Measurements from ENCODE around the gene ANKDD1A.

ANKDD1A gene

GRCh38 chr15:64969401-64969800, 57.7 kb downstream of the ANKDD1A start:
- DNase-seq (ENCODE audit: low read depth): no peak

DNA sequence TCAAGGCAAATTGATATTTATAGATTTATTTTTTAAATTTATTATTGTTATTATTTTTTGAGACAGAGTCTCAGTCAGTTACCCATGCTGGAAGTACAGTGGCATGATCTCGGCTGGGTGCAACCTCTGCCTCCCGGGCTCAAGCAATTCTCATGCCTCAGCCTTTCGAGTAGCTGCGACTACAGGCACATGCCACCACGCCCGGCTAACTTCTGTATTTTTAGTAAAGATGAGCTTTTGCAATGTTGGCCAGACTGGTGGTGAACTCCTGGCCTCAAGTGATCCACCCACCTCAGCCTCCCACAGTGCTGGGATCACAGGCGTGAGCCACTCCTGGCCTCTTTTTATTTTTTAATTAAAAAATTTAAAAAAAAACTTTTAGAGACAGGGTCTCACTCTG, 59.0 kb downstream of the ANKDD1A start:
- no peak for DNase-seq (ENCODE audit: low read depth)

- DNase-seq (ENCODE audit: low read depth): peak; percentile 26
These were observed 63.7 kb downstream of the ANKDD1A start for GRCh38 chr15:64975390-64975789.

DNA sequence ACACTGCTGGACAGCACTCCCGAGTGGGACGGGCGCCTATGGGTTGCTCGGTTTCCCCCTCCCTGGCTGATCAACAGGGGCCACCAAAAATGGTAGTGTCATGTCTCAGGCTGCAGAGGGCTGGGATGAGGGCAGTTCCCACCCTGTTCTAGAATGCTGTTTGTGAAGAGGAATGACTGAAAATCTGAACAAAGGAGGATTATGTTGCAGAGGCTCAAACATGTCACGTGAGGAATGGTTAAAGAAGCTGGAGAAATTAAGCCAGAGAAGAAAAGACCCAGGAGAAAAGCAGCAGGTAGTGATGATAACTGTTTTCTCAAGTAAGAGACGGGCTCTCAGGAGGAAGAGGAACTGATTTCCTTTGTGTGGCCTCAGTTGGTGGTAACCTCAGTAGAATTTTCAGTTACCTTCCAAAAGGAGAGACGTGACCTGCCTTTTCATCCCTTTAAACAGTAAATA, 67.6 kb downstream of the ANKDD1A start:
- no peak for DNase-seq (ENCODE audit: low read depth)

- no peak for DNase-seq (ENCODE audit: low read depth)
These were observed 70.2 kb downstream of the ANKDD1A start for GRCh38 chr15:64981812-64982431.

DNA sequence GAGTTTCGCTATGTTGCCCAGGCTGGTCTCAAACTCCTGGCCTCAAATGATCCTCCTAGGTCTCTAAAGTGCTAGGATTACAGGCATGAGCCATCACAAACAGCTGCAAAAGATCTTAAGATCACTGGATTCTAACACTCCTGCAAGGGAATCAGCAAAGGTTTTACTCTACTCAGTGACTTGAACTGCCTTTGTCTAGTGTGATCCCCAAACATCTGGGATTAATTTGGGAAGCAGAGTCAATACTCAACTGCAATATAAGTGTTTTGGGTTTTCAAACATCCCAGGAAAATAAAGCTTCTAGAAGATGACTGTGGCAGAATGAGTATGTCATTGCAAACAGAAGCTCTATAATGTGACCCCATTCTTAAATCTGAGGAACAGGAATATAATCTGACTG, 70.8 kb downstream of the ANKDD1A start:
- DNase-seq (ENCODE audit: low read depth): no peak

GRCh38 chr15:64985366-64986033, 73.8 kb downstream of the ANKDD1A start:
- peak; percentile 59 for DNase-seq (ENCODE audit: low read depth)

GRCh38 chr15:64987136-64987535, 75.4 kb downstream of the ANKDD1A start:
- no peak for DNase-seq (ENCODE audit: low read depth)

GRCh38 chr15:64989416-64990167, 77.9 kb downstream of the ANKDD1A start, which contains the start of gene SPG21:
Gene SPG21 (minus strand): TSS chr15:64989914. CDS start chr15:64983569, 6,345 bp downstream.
- peak; percentile 95 for DNase-seq (ENCODE audit: low read depth)

- DNase-seq (ENCODE audit: low read depth): no peak
These were observed 78.4 kb downstream of the ANKDD1A start for GRCh38 chr15:64990168-64990470.

DNA sequence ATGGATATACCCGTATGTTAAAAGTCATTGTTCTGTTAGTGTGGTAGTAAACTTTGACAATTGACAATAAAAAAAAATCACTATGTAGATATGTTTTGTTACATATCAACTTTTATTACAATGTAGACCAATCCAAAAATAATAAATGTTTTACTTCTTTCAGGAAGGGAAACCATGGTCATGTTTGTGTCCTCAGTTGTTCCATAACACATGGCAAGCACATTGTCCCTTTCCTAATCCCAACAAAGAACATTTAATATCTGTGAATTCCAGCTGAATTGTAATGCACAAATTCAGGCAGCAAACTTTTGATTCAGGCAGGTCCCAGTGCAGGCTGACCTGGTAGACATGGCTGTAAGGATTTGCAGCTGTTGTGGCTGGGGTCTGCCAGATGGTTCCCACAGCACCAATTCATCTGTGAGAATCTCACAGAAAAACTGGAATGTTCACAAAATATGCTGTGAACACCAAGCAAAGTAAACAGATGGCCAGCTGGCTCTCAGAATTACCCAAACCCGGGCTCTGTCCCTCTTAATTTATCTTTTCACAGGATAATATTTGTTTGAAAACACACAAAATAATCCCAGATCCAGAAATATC, 79.9 kb downstream of the ANKDD1A start:
- no peak for DNase-seq (ENCODE audit: low read depth)

DNA sequence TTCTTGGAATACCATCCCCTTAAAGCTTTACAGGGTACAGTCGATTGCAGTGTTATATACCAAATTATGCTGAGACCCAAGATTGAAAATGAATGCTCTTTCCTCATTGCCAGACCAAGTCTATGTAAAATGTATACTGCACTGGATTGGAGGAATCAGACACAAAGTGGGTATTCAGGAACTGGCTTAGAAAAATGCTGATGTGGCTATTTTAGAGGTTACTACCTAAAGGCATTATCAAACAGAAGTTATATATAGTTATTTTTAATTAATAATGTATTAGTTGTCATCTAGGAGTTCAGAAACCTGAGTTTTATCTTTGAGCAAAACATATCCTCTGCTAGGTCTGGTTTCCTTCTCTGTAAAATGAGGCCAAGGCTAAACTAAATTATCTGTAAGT, 81.6 kb downstream of the ANKDD1A start:
- DNase-seq (ENCODE audit: low read depth): no peak

GRCh38 chr15:64997066-64997465, 85.4 kb downstream of the ANKDD1A start:
- no peak for DNase-seq (ENCODE audit: low read depth)

GRCh38 chr15:64997745-64998375, 86.2 kb downstream of the ANKDD1A start:
- no peak for DNase-seq (ENCODE audit: low read depth)

DNA sequence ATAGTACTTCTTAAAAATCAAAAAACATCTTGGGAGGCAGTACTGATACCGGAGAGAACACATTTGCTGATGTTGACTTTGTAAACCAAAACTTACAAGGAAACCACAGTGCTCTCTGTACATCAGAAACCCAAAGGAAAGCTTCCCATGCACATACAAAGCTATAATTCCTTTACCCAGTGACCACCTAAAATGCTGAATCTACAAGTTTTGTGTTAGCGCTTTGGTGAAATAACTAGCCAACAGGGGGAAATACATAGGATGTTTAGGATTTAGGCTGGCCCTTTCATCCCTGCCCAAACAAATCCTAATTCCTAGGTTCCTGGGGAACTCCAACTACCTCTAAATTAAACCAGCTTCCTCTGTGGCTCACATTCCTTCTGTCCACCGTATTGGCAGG, 93.3 kb downstream of the ANKDD1A start:
- DNase-seq (ENCODE audit: low read depth): no peak

GRCh38 chr15:65006876-65007275, 95.2 kb downstream of the ANKDD1A start:
- DNase-seq (ENCODE audit: low read depth): no peak

Measured in iris pigment epithelial cell (primary cell).